ENCODE measurements around the gene RRP7A.
"Not testable (repeated sequence)": the region's sequence is repeated elsewhere in the genome, so short reads cannot be mapped to it uniquely, and the experiment has no call there.

The RRP7A gene

DNA sequence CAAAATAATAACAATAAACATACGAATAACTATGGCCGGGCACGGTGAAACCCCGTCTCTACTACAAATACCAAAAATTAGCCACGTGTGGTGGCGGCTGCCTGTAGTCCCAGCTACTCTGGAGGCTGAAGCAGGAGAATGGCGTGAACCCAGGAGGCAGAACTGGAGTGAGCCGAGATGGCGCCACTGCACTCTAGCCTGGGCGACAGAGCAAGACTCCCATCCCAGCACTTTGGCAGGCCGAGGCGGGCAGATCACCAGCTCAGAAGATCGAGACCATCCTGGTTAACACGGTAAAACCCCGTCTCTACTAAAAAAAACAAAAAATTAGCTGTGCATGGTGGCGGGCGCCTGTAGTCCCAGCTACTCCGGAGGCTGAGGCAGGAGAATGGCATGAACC is 17.0 kb upstream of the RRP7A start:
- in situ Hi-C loops (cut with MboI; ENCODE audit: low sequenced_read_pairs) = not testable (repeated sequence)

- in situ Hi-C loops (cut with MboI; ENCODE audit: low sequenced_read_pairs) = no loop called here
Measured at GRCh38 chr22:42536166-42536565, 16.6 kb upstream of the RRP7A start.

GRCh38 chr22:42535082-42535731 is 15.6 kb upstream of the RRP7A start:
- in situ Hi-C loops (cut with MboI; ENCODE audit: low sequenced_read_pairs) = not testable (repeated sequence)

- in situ Hi-C loops (cut with MboI; ENCODE audit: low sequenced_read_pairs) = no loop called here
Measured at GRCh38 chr22:42533638-42533977, 14.0 kb upstream of the RRP7A start.

GRCh38 chr22:42531401-42532084 is 11.9 kb upstream of the RRP7A start:
- in situ Hi-C loops (cut with MboI; ENCODE audit: low sequenced_read_pairs) = not testable (repeated sequence)

GRCh38 chr22:42529435-42529834 is 9.8 kb upstream of the RRP7A start:
- in situ Hi-C loops (cut with MboI; ENCODE audit: low sequenced_read_pairs) = not testable (repeated sequence)

GRCh38 chr22:42528591-42529307 is 9.2 kb upstream of the RRP7A start:
- in situ Hi-C loops (cut with MboI; ENCODE audit: low sequenced_read_pairs) = no loop called here

GRCh38 chr22:42522546-42522945 is 3.0 kb upstream of the RRP7A start:
- in situ Hi-C loops (cut with MboI; ENCODE audit: low sequenced_read_pairs) = no loop called here

DNA sequence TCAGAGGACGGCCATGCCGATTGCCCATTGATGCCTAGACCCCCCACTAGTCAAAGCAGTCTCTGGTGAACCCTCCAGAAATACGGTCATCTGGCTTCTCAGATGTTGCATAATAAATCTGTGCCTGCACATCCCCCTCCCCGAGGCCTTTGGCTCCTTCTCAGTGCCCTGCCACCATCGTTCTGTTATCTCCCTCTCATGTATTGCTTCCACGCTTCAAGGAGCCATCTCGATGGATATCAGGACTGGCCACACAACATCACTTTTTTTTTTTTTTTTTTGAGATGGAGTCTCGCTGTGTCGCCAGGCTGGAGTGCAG is 1.6 kb upstream of the RRP7A start:
- in situ Hi-C loops (cut with MboI; ENCODE audit: low sequenced_read_pairs) = no loop called here

GRCh38 chr22:42518638-42519524 is 715 bp downstream of the RRP7A start:
- in situ Hi-C loops (cut with MboI; ENCODE audit: low sequenced_read_pairs) = not testable (repeated sequence)

DNA sequence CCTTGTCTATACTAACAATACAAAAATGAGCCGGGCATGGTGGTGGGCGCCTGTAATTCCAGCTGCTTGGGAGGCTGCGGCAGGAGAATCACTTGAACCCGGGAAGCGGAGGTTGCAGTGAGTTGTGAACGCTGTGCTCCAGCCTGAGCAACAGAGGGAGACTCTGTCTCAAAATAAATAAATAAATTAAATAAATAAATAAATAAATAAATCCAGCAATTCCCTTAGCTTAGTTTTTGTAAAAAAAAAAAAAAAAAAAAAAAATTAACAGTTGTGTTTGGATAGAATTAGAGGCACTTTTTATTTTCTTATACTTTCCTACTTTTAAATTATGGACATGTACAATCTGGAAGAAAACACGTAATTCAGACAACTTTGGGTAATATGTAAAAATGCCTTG is 2.5 kb downstream of the RRP7A start:
- in situ Hi-C loops (cut with MboI; ENCODE audit: low sequenced_read_pairs) = not testable (repeated sequence)

DNA sequence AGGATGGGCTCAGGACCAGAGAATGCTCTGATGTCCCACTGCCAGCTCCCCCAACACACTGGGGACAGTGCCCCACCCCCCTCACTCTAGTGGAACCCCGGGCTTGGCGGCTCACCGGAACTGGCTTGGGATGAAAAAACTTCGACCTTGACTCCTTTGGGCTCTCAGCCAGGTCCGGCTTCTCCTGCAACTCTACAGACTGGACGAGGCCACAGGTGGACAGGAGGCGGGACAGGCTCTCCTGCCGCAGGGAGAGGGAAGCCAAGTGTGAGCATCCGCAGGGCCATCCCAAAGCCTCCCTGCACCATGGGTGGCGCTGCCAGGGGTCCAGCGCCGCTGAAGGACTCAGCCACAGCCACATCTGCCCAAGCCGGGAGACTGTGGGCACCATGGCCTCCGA is 3.7 kb downstream of the RRP7A start:
- in situ Hi-C loops (cut with MboI; ENCODE audit: low sequenced_read_pairs) = no loop called here

DNA sequence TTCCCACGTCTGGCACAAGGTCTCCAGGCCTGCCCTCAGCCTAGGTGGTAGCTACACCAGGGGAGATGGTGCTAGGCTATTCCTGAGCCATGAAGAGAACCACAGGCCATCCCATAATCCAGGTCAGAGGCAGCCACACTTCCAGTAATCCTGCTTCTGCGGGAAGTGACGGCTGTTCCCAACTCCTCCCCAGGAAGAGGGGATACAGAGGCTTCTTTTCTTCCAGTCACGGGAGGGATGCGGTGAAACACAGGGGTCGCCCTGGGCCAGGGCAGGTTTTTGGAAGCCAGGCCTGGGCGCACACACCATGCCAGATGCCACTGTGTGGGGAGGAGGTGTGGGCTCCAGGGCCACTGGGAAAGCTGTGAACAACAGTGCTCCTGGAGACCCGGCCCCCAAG is 4.3 kb downstream of the RRP7A start:
- in situ Hi-C loops (cut with MboI; ENCODE audit: low sequenced_read_pairs) = not testable (repeated sequence)

GRCh38 chr22:42514331-42514730 is 5.3 kb downstream of the RRP7A start:
- in situ Hi-C loops (cut with MboI; ENCODE audit: low sequenced_read_pairs) = not testable (repeated sequence)

DNA sequence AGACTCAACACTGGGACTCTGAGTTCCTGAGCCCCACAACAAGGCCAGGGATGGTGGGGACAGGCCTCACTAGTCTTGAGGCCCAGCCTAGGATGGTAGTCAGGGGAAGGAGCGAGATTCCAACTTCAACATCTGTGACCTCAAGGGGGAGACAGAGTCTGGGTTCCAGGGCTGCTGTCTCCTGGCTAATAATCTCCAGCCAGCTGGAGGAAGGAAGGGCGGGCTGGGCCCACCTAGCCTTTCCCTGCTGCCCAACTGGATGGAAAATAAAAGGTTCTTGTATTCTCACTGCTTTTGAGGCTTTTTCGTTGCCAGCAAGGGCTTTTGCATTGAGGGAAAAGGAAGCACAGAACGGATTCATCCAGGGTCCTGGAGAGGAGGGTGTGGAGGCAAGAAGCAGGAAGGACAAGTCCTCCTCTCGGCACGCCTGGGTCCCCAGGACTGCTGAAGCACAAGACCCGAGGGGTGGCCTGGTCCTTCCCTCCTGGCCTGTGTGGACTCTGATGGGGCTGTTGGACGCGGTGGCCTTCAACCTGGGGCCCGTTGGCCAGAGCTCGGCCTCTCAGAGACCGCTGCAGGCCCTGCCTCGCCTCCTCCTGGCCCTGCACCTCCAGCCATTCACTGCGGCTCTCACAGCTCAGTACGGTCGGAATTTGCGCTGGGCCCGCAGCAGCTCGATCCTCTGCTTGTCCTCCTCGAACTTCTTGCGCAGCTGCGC is 7.2 kb downstream of the RRP7A start:
- in situ Hi-C loops (cut with MboI; ENCODE audit: low sequenced_read_pairs) = not testable (repeated sequence)

DNA sequence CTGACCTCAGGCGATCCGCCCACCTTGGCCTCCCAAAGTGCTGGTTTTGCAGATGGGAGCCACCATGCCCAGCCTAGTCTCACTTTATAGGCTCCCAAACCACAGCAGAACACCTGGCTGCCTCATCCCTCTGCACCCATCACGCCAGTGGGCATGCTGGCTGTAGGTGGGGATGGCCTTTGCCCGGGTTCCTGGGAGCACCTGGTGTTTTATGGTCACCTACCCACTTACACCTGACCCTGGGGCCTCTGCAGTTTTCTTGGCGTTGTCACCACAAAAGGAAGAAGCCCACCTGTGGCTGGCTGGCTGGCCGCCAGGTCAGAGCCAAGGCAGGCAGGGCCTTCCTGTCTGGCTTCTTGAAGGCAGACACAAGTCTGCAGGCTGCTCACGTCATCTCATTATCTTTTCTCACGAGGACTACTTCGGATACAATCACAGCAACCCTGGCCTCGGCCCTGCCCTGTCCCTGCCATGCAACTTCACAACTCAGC is 8.2 kb downstream of the RRP7A start:
- in situ Hi-C loops (cut with MboI; ENCODE audit: low sequenced_read_pairs) = no loop called here

DNA sequence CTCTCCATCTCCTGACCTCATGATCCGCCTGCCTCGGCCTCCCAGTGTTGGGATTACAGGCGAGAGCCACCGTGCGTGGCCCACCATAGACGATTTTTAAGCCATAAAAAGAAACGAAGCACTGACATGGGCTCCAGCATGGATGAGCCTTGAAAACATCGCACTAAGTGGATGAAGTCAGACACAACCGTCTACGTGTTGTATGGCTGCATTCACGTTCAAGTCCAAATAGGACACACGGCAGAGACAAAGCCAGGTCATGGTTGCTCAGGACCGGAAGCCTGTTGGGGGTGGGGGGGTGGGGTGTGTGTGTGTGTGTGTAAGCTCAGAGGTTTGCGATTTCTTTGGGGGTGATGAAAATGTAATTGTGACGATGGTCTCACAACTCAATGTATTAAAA is 10.0 kb downstream of the RRP7A start:
- in situ Hi-C loops (cut with MboI; ENCODE audit: low sequenced_read_pairs) = no loop called here

DNA sequence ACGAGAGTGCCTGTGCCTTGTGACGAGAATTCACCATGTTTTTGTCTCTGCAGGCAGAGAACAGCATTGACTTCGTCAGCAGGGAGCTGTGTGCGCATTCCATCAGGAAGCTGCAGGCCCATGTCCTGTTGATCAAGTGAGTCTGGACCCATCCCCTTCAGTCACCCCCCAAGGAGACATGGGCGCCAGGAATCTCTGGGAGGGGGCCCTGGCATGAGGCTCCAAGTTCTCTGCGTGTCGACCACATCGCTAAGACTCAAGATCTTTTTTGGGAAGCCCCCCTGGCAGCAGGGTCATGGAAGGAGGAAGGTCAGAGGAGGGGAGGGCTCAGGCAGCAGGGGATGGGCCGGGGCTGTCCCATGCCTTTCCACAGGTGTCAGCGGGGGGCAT is 10.6 kb downstream of the RRP7A start:
- in situ Hi-C loops (cut with MboI; ENCODE audit: low sequenced_read_pairs) = not testable (repeated sequence)

DNA sequence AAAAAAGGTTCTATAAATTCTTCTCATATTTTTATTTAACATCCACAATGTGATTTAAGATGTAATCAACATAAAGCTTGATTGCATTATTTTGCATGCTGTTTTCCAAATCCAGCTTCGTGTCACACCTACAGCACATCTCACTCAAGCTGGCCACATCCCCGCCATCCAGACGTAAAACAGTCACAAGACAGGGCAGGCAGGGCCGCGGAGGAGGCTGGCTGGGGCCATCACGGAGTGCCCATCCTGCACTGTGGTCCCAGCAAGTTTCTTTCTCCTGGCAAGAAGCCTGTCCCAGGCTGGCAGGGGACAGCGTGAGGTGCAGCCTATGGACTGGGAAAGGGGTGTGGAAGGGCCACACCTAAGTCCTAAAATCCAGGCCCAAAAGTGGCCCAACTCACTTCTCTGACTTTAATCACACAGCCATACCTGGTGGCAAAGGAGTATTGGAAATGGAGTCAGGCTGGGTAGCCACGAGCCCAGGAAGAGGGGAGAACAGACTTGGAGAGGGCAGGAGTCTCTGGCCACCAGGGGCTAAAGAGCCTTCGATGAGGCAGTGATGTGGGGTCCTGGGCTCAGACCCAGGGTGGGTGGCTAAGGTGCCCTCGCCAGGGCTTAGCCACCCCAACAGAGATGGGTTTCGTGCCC is 11.1 kb downstream of the RRP7A start:
- in situ Hi-C loops (cut with MboI; ENCODE audit: low sequenced_read_pairs) = not testable (repeated sequence)

GRCh38 chr22:42500836-42501179 is 18.8 kb downstream of the RRP7A start:
- in situ Hi-C loops (cut with MboI; ENCODE audit: low sequenced_read_pairs) = no loop called here
